ENCODE data around the gene RAET1G. TPM values are rescaled to one million over a fixed set of nuclear protein-coding genes. Genes with fewer than 3 reads are reported as not detected.

RAET1G gene
- total RNA-seq, 1 donor from 2014 or later: not detected

DNA sequence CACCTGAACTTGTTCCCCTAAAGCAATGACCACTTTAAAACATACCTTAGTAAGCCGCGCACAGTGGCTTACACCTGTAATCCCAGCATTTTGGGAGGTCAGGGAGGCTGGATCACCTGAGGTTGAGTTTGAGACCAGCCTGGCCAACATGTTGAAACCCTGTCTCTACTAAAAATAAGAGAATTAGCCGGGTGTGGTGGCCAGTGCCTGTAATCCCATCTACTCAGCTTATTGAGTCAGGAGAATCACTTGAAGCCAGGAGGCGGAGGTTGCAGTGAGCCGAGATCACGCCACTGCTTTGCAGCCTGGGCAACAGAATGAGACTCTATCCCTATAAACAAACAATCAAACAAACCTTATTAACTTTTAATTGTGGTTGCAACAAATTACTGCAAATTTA, 23.4 kb downstream of the RAET1G start:
- ATAC-seq (ENCODE audit: low read depth): no peak
- H3K27ac Mint-ChIP-seq: no peak overlapping the region
- H3K4me3 Mint-ChIP-seq: no peak overlapping the region
- no peak for TF ChIP-seq CTCF (IDR thresholded peaks at IDR 0.05)
- ChIA-PET POLR2A (no interaction called here), CTCF (interaction anchor here (1.6 kb wide), 1 partner anchor 34 kb away, joined by 3 read pairs; no protein-coding TSS in a partner anchor)
- no peaks in the 10 kb centered on the region for H3K9me3 Mint-ChIP-seq
- DNase-seq: no peak
- intact Hi-C loops (cut with micrococcal nuclease): no loop called here
- H3K27me3 Mint-ChIP-seq: peaks cover 35% of the 10 kb centered on the region
- H3K4me1 Mint-ChIP-seq: no peaks in the 10 kb centered on the region
- no peaks in the 10 kb centered on the region for H3K36me3 Mint-ChIP-seq (ENCODE audit: low read depth)

- ATAC-seq (ENCODE audit: low read depth): no peak
- H3K36me3 Mint-ChIP-seq (ENCODE audit: low read depth): no peaks in the 10 kb centered on the region
- H3K4me1 Mint-ChIP-seq: no peaks in the 10 kb centered on the region
- H3K27ac Mint-ChIP-seq: no peak overlapping the region
- intact Hi-C loops (cut with micrococcal nuclease): no loop called here
- no peaks in the 10 kb centered on the region for H3K9me3 Mint-ChIP-seq
- peaks cover 36% of the 10 kb centered on the region for H3K27me3 Mint-ChIP-seq
- ChIA-PET CTCF (interaction anchor here (1.6 kb wide), 1 partner anchor 33 kb away, joined by 3 read pairs; no protein-coding TSS in a partner anchor), POLR2A (no interaction called here)
- H3K4me3 Mint-ChIP-seq: no peak overlapping the region
- no peak for TF ChIP-seq CTCF (IDR thresholded peaks at IDR 0.05)
- no peak for DNase-seq
Observed at GRCh38 chr6:149898966-149899365, 24.0 kb downstream of the RAET1G start.

DNA sequence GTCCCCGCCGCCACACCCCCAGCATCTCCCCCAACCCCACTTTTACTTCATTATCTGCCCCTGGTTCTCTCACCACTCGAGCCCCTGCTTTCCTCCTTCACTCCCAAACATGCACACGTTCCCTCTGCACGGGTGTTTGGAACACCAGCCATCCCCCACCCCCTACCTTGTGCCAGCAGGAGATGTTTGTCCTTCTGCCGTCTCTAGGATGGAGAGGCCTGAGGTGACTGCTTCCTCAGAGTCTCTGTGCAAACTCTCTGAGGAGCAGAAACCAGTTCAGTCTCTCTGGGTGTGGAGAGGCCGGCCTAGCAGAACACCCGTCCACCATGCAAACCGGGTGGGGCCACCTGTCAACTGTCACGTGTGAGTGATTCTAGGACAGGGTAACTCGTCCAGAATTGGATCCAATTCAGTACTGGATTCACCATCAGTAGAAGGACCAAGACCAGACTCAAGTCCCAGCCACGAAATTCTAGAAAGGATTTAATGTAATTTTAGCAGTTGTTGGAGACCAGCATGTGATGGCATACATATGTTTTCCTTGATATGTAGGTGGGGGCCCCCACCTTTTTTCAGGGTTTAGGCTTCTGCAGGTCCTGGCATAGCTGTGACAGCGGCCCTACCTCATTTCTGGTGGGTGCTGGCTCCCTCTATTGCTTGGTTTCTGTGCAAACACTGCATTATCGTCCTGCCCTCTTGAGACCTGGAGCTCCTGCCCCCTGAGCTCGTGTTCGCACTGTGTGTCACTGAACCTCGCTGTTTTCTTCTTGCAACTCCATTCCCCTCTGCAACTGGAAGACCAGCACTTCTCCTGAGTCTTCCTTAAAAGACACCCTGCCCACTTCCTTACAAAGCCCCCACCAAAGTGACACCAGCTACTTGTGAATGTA, 24.8 kb downstream of the RAET1G start, which contains the start of gene RAET1E:
TSS of gene RAET1E (minus strand) at position 259 of the 890 bp plus-strand sequence. CDS start 7,212 bp downstream, outside the sequence.
- Mint-ChIP-seq H3K27ac (no peak within 1 kb of the TSS), H3K36me3 (ENCODE audit: low read depth) (no peaks in the 10 kb centered on the region), H3K4me3 (no peak within 1 kb of the TSS), H3K27me3 (peaks cover 36% of the 10 kb centered on the region), H3K4me1 (no peaks in the 10 kb centered on the region), H3K9me3 (no peaks in the 10 kb centered on the region)
- no peak for ATAC-seq (ENCODE audit: low read depth)
- intact Hi-C loops (cut with micrococcal nuclease): no loop called here
- ChIA-PET POLR2A (no interaction called here), CTCF (no interaction called here)
- TF ChIP-seq CTCF (IDR thresholded peaks at IDR 0.05): no peak
- no peak for DNase-seq

GRCh38 chr6:149897015-149897697, 25.8 kb downstream of the RAET1G start:
- no peak for ATAC-seq (ENCODE audit: low read depth)
- intact Hi-C loops (cut with micrococcal nuclease): no loop called here
- ChIA-PET POLR2A (no interaction called here), CTCF (no interaction called here)
- Mint-ChIP-seq H3K27ac (no peak overlapping the region), H3K4me3 (no peak overlapping the region), H3K4me1 (no peaks in the 10 kb centered on the region), H3K9me3 (no peaks in the 10 kb centered on the region), H3K27me3 (peaks cover 36% of the 10 kb centered on the region), H3K36me3 (ENCODE audit: low read depth) (no peaks in the 10 kb centered on the region)
- no peak for DNase-seq
- TF ChIP-seq CTCF (IDR thresholded peaks at IDR 0.05): no peak

GRCh38 chr6:149896491-149896890, 26.4 kb downstream of the RAET1G start:
- no peak for TF ChIP-seq CTCF (IDR thresholded peaks at IDR 0.05)
- Mint-ChIP-seq H3K36me3 (ENCODE audit: low read depth) (no peaks in the 10 kb centered on the region), H3K4me1 (no peaks in the 10 kb centered on the region), H3K9me3 (no peaks in the 10 kb centered on the region), H3K27me3 (peaks cover 36% of the 10 kb centered on the region), H3K27ac (no peak overlapping the region), H3K4me3 (no peak overlapping the region)
- ChIA-PET CTCF (no interaction called here), POLR2A (no interaction called here)
- DNase-seq: no peak
- no peak for ATAC-seq (ENCODE audit: low read depth)
- intact Hi-C loops (cut with micrococcal nuclease): no loop called here
